Measurements from ENCODE around the gene SNAP25. TPM values are rescaled to one million over a fixed set of nuclear protein-coding genes. Genes with fewer than 3 reads are reported as not detected.

Gene SNAP25
- total RNA-seq, 2 experiments from 2014 or later: 0.18 to 0.23 TPM

DNA sequence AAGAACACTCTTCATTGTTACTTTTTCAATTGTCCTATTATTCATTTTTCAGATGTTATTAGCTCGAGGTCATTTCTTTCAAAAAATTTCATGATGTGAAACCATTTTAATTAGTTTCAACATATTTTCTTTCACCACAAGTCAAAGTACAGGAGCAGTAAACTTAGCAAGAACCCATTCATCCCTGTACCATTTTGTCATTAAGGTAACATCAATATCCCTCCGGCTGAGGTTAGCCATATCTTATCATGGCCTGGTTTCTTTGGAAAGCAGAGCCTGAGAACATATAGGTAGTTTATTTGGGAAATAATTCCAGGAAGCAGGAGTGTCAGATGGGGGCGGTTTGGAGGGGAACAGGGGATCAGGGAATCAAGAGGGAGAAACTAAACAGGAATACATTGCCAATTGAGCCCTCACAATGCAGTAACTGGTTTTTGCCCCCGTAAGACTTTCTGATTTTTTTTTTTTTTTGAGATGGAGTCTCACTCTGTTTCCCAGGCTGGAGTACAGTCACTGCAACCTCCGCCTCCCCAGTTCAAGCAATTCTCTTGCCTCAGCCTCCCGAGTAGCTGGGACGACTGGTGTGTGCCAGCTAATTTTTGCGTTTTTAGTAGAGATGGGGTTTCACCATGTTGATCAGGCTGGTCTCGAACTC, 131.7 kb downstream of the SNAP25 start:
- ChIA-PET POLR2A (interaction anchor here (1.1 to 1.8 kb wide), 2 partner anchors 84 to 164 kb away, joined by 3 to 7 read pairs; partner anchors contain the start of genes MKKS and SLX4IP), CTCF (interaction anchor here (1.1 kb wide), 1 partner anchor 76 kb away, joined by 3 read pairs; no protein-coding TSS in a partner anchor)
- Mint-ChIP-seq H3K4me1 (peaks cover 30% of the 10 kb centered on the region), H3K36me3 (ENCODE audit: low read depth) (no peaks in the 10 kb centered on the region), H3K27me3 (no peaks in the 10 kb centered on the region), H3K9me3 (no peaks in the 10 kb centered on the region), H3K4me3 (peak overlapping the region; percentile 7), H3K27ac (peak overlapping the region; percentile 48)
- DNase-seq: no peak

DNA sequence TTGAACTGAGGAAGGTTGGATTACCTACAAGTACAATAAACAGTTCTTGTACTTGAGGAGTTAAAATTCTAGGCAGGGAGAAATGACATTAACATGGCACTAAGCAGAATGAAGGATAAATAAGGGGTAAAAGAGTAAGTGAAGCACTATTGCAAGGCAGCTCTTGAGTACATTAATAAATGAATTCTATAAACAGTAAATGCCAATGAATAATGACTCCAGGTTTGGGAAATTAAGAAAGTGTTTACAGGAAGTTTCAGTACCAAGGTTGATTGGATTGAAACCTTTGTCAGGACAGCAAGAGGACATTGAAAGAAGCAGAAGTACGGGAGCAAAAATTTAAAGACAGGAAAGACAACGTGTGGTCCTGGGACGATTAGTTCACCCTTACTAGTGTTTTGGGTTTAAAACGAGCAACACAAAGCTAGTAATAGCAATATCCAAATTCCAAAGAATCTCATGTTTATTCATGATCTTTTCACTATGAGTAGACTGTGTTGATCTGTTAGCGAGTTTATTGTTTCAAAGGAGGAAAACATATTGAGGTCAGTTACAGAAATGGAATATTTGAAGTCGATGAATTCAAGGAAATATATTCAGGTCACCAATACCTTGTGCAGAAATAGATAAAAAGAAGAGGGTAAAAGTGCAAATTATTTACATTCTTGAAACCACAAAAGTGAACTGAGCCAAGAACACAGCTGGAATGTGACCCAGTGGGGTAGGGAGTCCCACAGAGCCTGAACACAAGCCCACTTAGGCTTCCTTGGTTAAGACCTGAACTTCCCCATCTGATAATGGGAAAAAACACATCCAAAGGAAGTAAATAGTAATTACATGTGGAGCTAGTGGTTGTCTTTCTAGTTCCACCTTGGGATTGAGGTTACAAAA, 134.5 kb downstream of the SNAP25 start:
- H3K27me3 Mint-ChIP-seq: no peaks in the 10 kb centered on the region
- H3K36me3 Mint-ChIP-seq (ENCODE audit: low read depth): no peaks in the 10 kb centered on the region
- H3K4me1 Mint-ChIP-seq: peaks cover 30% of the 10 kb centered on the region
- no peaks in the 10 kb centered on the region for H3K9me3 Mint-ChIP-seq
- ChIA-PET POLR2A (interaction anchor here (0.6 kb wide), 1 partner anchor 82 kb away, joined by 3 read pairs; the partner anchor contains the start of gene SLX4IP), CTCF (interaction anchor here (1.0 kb wide), 1 partner anchor 37 kb away, joined by 3 read pairs; no protein-coding TSS in a partner anchor)
- no peak for DNase-seq
- no peak overlapping the region for H3K4me3 Mint-ChIP-seq
- no peak overlapping the region for H3K27ac Mint-ChIP-seq

DNA sequence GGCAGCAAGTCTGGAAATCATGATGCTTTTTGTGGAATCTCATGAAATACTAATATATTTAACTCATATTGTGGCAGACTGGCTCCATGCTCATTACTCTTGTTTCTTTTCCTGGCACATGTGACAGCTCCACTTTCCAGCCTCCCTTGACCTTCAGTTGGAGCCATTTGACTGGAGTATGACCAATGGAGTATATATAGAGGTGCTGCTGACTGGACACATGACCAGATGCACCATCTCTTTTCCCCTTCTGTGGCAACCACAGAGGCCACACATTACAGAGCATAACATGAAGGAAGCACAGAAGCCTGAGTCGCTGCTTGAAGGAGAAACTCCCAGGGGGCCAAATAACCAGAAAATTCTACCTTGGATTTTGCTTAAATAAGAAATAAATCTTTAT, 138.0 kb downstream of the SNAP25 start:
- ChIA-PET POLR2A (no interaction called here), CTCF (no interaction called here)
- Mint-ChIP-seq H3K36me3 (ENCODE audit: low read depth) (no peaks in the 10 kb centered on the region), H3K4me1 (peaks cover 13% of the 10 kb centered on the region), H3K4me3 (no peak overlapping the region), H3K27ac (no peak overlapping the region), H3K27me3 (no peaks in the 10 kb centered on the region), H3K9me3 (no peaks in the 10 kb centered on the region)
- DNase-seq: no peak

Other genes starting within 250 kb of the SNAP25 start
- 1 to 10 TPM; 5.4 to 5.5 TPM for gene ANKEF1, start 183.8 kb upstream of the SNAP25 start, total RNA-seq
- gene MKKS, start 215.4 kb downstream of the SNAP25 start, total RNA-seq: 1 to 10 TPM; 7.1 to 8.2 TPM
- gene SLX4IP, start 216.5 kb downstream of the SNAP25 start, total RNA-seq: 1 to 10 TPM; 6.2 TPM